Peyer's patch (tissue), 4 donors: ENCODE results near the gene CELF4.

Experiments
- CTCF ChIP-seq, 6 experiments: fragments of 450-650 bp in 4 of 6; fragments of 200-600 bp in 2 of 6; sonication (generic) in 1 of 6; IDR thresholded peaks; one replicate each; pipeline ENCODE4 v1.5.1; 2017 to 2019; ENCODE audit warnings: antibody characterized with exemption in 6 of 6, mild to moderate bottlenecking in 3 of 6, moderate library complexity in 1 of 6
- POLR2A ChIP-seq, 2 donors: fragments of 450-650 bp; IDR thresholded peaks; one replicate each; pipeline ENCODE4 v1.5.1; 2017; ENCODE audit warnings: antibody characterized with exemption in 2 of 2, mild to moderate bottlenecking in 2 of 2, moderate library complexity in 2 of 2

GRCh38 chr18:37499044-37499443 lies 66.6 kb downstream of the CELF4 start:
- TF ChIP-seq CTCF (IDR thresholded peaks at IDR 0.05) (no peak), POLR2A (IDR thresholded peaks at IDR 0.05) (no peak)
